H1 (cell line): ENCODE measurements around the gene ITGAE. TPM values are rescaled to one million over a fixed set of nuclear protein-coding genes. Genes with fewer than 3 reads are reported as not detected.
A peak's percentile ranks its signal among the peaks of the same experiment; 100 is the strongest.

ENCODE experiments used
- CTCF ChIA-PET: fragments of 300-600 bp; sonication (Branson Sonifier 250); formaldehyde crosslinking; loops from one replicate; lab custom pipeline; 2021; ENCODE audit not compliant: partially characterized antibody; lab: Charles Lee
- POLR2A ChIA-PET: fragments of 300-600 bp; sonication (Branson Sonifier 250); formaldehyde crosslinking; loops from one replicate; lab custom pipeline; 2021; ENCODE audit warnings: inconsistent platforms; ENCODE audit not compliant: partially characterized antibody; lab: Charles Lee
- DNase-seq, 2 experiments: peaks; one replicate each; pipeline versions ENCODE4 v3.0.0 to v3.0.0-alpha.2; 2010 to 2022; ENCODE audit warnings: low spot score in 2 of 2, low read depth in 1 of 2, mixed read lengths in 1 of 2
- FAIRE-seq: peaks from 2 replicates; lab custom pipeline; 2011; peaks lifted over from hg19 to GRCh38; lab: Jason Lieb, UNC
- H2AFZ ChIP-seq: 2 replicates; pipeline ENCODE4 v1.8.1; 2012; ENCODE audit warnings: low read length, inconsistent platforms
- H2AK5ac ChIP-seq: 2 replicates; pipeline ENCODE4 v1.6.1; 2013; ENCODE audit warnings: low read depth, low read length
- H2BK120ac ChIP-seq: replicated peaks from 2 replicates; pipeline ENCODE3; 2013; ENCODE audit warnings: low read depth, low read length, inconsistent platforms
- H2BK12ac ChIP-seq: 2 replicates; pipeline ENCODE4 v1.6.1; 2013; ENCODE audit warnings: low read depth, low read length
- H2BK15ac ChIP-seq: 2 replicates; pipeline ENCODE4 v1.6.1; 2013; ENCODE audit warnings: low read length
- H2BK20ac ChIP-seq: 2 replicates; pipeline ENCODE4 v1.6.1; 2013; ENCODE audit warnings: low read length
- H2BK5ac ChIP-seq: 2 replicates; pipeline ENCODE4 v1.6.1; 2013; ENCODE audit warnings: low read depth, low read length
- H3K14ac ChIP-seq: 2 replicates; pipeline ENCODE4 v1.6.1; 2013; ENCODE audit warnings: inconsistent platforms; ENCODE audit not compliant: insufficient read length
- H3K18ac ChIP-seq: 2 replicates; pipeline ENCODE4 v1.6.1; 2013; ENCODE audit warnings: low read length; ENCODE audit errors: extremely low read depth
- H3K23ac ChIP-seq: 2 replicates; pipeline ENCODE4 v1.6.1; 2013; ENCODE audit warnings: inconsistent platforms; ENCODE audit not compliant: insufficient read length
- H3K23me2 ChIP-seq: 2 replicates; pipeline ENCODE4 v1.6.1; 2013; ENCODE audit warnings: low read depth, low read length
- H3K27ac ChIP-seq: 2 replicates; pipeline ENCODE4 v1.6.1; 2011; ENCODE audit warnings: low read depth, low read length, inconsistent platforms
- H3K27me3 ChIP-seq, 4 experiments: replicated peaks in 1 of 4; 1 replicate in 1 of 4; 2 replicates in 3 of 4; pipeline versions ENCODE4 v1.6.1 to v1.8.1; 2011 to 2013; ENCODE audit warnings: low read length in 3 of 4, mild to moderate bottlenecking in 3 of 4, inconsistent platforms in 2 of 4, mixed read lengths in 2 of 4, moderate library complexity in 1 of 4; ENCODE audit not compliant: control insufficient read depth in 3 of 4, insufficient read depth in 3 of 4; ENCODE audit errors: extremely low read depth in 1 of 4
- H3K36me3 ChIP-seq, 4 experiments: 2 replicates each; pipeline versions ENCODE4 v1.6.1 to v1.8.1; 2011 to 2013; ENCODE audit warnings: mild to moderate bottlenecking in 4 of 4, low read length in 3 of 4, moderate library complexity in 2 of 4, control low read depth in 1 of 4, inconsistent platforms in 1 of 4; ENCODE audit not compliant: insufficient read depth in 4 of 4, control insufficient read depth in 2 of 4
- H3K4ac ChIP-seq: replicated peaks from 2 replicates; pipeline ENCODE3; 2013; ENCODE audit warnings: low read length, low read depth, mixed read lengths, inconsistent platforms; ENCODE audit not compliant: insufficient read length
- H3K4me1 ChIP-seq, 4 experiments: replicated peaks in 1 of 4; 1 replicate in 1 of 4; 2 replicates in 3 of 4; pipeline versions ENCODE4 v1.6.1 to v1.8.1; 2011 to 2013; ENCODE audit warnings: low read length in 3 of 4, inconsistent platforms in 2 of 4, mixed read lengths in 1 of 4; ENCODE audit not compliant: insufficient read depth in 4 of 4, control insufficient read depth in 3 of 4
- H3K4me2 ChIP-seq, 2 experiments: 2 replicates each; pipeline versions ENCODE4 v1.6.1 to v1.8.1; 2011 to 2013; ENCODE audit warnings: low read depth in 2 of 2, low read length in 2 of 2, control low read depth in 1 of 2, inconsistent platforms in 1 of 2, mild to moderate bottlenecking in 1 of 2; ENCODE audit not compliant: insufficient read depth in 1 of 2
- H3K4me3 ChIP-seq, 4 experiments: fragments of 200-600, 300-600 bp in 1 of 4; sonication (generic), shearing (Covaris generic), sonication (Bioruptor Twin) in 1 of 4; 2 replicates each; pipeline versions ENCODE4 v1.5.1 to v1.8.1; 2011 to 2016; ENCODE audit warnings: low read length in 4 of 4, low read depth in 3 of 4, control low read depth in 2 of 4, inconsistent platforms in 2 of 4, mild to moderate bottlenecking in 2 of 4, mixed read lengths in 1 of 4, moderate library complexity in 1 of 4; ENCODE audit not compliant: insufficient read depth in 2 of 4; ENCODE audit errors: extremely low read depth in 1 of 4
- H3K56ac ChIP-seq: replicated peaks from 2 replicates; pipeline ENCODE3; 2013; ENCODE audit warnings: low read depth, mild to moderate bottlenecking, mixed read lengths, low read length, inconsistent platforms; ENCODE audit not compliant: insufficient read length
- H3K79me1 ChIP-seq: 2 replicates; pipeline ENCODE4 v1.6.1; 2013; ENCODE audit warnings: low read depth, low read length, control low read depth
- H3K79me2 ChIP-seq, 2 experiments: 2 replicates each; pipeline versions ENCODE4 v1.6.1 to v1.8.1; 2012 to 2013; ENCODE audit warnings: low read length in 2 of 2, mild to moderate bottlenecking in 2 of 2, inconsistent platforms in 1 of 2; ENCODE audit not compliant: insufficient read depth in 2 of 2, control insufficient read depth in 1 of 2
- H3K9ac ChIP-seq, 4 experiments: replicated peaks in 1 of 4; 1 replicate in 1 of 4; 2 replicates in 3 of 4; pipeline versions ENCODE4 v1.6.1 to v1.8.1; 2011 to 2013; ENCODE audit warnings: low read depth in 3 of 4, low read length in 3 of 4, control low read depth in 2 of 4, mild to moderate bottlenecking in 2 of 4, moderate library complexity in 2 of 4, inconsistent platforms in 1 of 4; ENCODE audit errors: extremely low read depth in 1 of 4
- H3K9me3 ChIP-seq, 2 experiments: 2 replicates each; pipeline versions ENCODE4 v1.6.1 to v1.8.1; 2012 to 2013; ENCODE audit warnings: mild to moderate bottlenecking in 2 of 2, moderate library complexity in 2 of 2, control low read depth in 1 of 2, inconsistent platforms in 1 of 2, low read depth in 1 of 2, low read length in 1 of 2, mixed read lengths in 1 of 2; ENCODE audit not compliant: insufficient read depth in 2 of 2
- H4K20me1 ChIP-seq, 2 experiments: replicated peaks in 1 of 2; 2 replicates each; pipeline versions ENCODE3 to v1.8.1; 2011 to 2013; ENCODE audit warnings: inconsistent platforms in 2 of 2, low read length in 2 of 2, mild to moderate bottlenecking in 1 of 2; ENCODE audit not compliant: insufficient read depth in 2 of 2, control insufficient read depth in 1 of 2
- H4K5ac ChIP-seq: 2 replicates; pipeline ENCODE4 v1.6.1; 2013; ENCODE audit warnings: low read length, low read depth, mixed read lengths, inconsistent platforms; ENCODE audit not compliant: insufficient read length
- H4K8ac ChIP-seq: 2 replicates; pipeline ENCODE4 v1.8.0; 2013; ENCODE audit warnings: mild to moderate bottlenecking, moderate library complexity, low read length, inconsistent platforms; ENCODE audit not compliant: insufficient read depth; ENCODE audit errors: extremely low read depth
- H4K91ac ChIP-seq: replicated peaks from 2 replicates; pipeline ENCODE3; 2013; ENCODE audit warnings: low read length, mixed read lengths, inconsistent platforms; ENCODE audit not compliant: insufficient read length
- ASH2L ChIP-seq: fragments of 200-600, 300-600 bp; sonication (generic); IDR thresholded peaks from one replicate; pipeline ENCODE4 v1.7.1; 2017; ENCODE audit warnings: low read length
- E2F6 ChIP-seq: IDR thresholded peaks from 2 replicates; pipeline ENCODE4 v1.6.1; 2012; ENCODE audit warnings: inconsistent platforms
- HDAC2 ChIP-seq, 2 experiments: fragments of 300-600 bp in 1 of 2; sonication (generic) in 1 of 2; IDR thresholded peaks; 2 replicates each; pipeline ENCODE4 v1.6.1; 2011 to 2012; ENCODE audit warnings: low read depth in 2 of 2, low read length in 2 of 2, mild to moderate bottlenecking in 2 of 2, moderate library complexity in 2 of 2, borderline replicate concordance in 1 of 2, inconsistent platforms in 1 of 2
- KDM1A ChIP-seq: fragments of 200-600, 300-600 bp; sonication (generic); IDR thresholded peaks from 2 replicates; pipeline ENCODE4 v1.7.1; 2016; ENCODE audit warnings: mild to moderate bottlenecking, low read length, borderline replicate concordance
- KDM5A ChIP-seq: fragments of 200-600 bp; IDR thresholded peaks from 2 replicates; pipeline ENCODE4 v1.7.1; 2012; ENCODE audit warnings: mild to moderate bottlenecking, low read length, inconsistent platforms, mixed read lengths
- RBBP5 ChIP-seq: IDR thresholded peaks from 2 replicates; pipeline ENCODE4 v1.7.1; 2012; ENCODE audit warnings: low read depth, mild to moderate bottlenecking, inconsistent platforms, low read length, moderate library complexity, borderline replicate concordance
- SAP30 ChIP-seq: fragments of 300-600 bp; sonication (generic); IDR thresholded peaks from 2 replicates; pipeline ENCODE4 v1.7.1; 2012; ENCODE audit warnings: low read length, moderate library complexity, mild to moderate bottlenecking, inconsistent platforms; ENCODE audit not compliant: insufficient read depth, insufficient replicate concordance
- USF2 ChIP-seq: IDR thresholded peaks from 2 replicates; pipeline ENCODE4 v1.6.1; 2011; ENCODE audit warnings: low read length, improper control_type of control experiment
- WGBS, 2 experiments: shearing (Covaris generic) in 1 of 2; methylation state at CpG; one replicate each; pipeline versions ENCODE4 v1.1.6 to v1.1.7; 2013 to 2015; ENCODE audit warnings: low lambda C conversion rate in 2 of 2, mixed read lengths in 2 of 2, inconsistent platforms in 1 of 2, low coverage in 1 of 2, missing lambda C conversion rate in 1 of 2; ENCODE audit not compliant: insufficient replicate concordance in 2 of 2, insufficient coverage in 1 of 2, insufficient read length in 1 of 2; ENCODE audit errors: extremely low coverage in 1 of 2, missing lambda C conversion rate in 1 of 2; 5-methylcytosine and 5-hydroxymethylcytosine counted together
- polyA plus RNA-seq, 7 experiments: library from polyadenylated mRNA; depleted of rRNA in 3 of 7; stranded (reverse) in 5 of 7; unstranded in 2 of 7; fragments of >200 nt in 5 of 7; fragments of 200-250 nt in 2 of 7; gene quantifications; 1 replicate in 5 of 7; 2 replicates in 1 of 7; 4 replicates in 1 of 7; pipeline versions ENCODE4 v1.2.1 to v1.2.3, GENCODE V29; 2011 to 2013; ENCODE audit warnings: missing spikeins in 2 of 7, mixed read lengths in 2 of 7
- total RNA-seq: library from RNA; stranded (reverse); fragmentation: NEBNext Ultra II Directional; extraction: Animal tissue kit (Norgen Biotek cat#: 25700); gene quantifications from 2 replicates; pipeline ENCODE4 v1.2.1, GENCODE V29; 2021

Gene ITGAE
- total and polyA plus RNA-seq, 2 of the 8 experiments (the other 6 are each of a cell fraction or from before 2014, with no cell fraction given) = 23.2 to 43.1 TPM

GRCh38 chr17:3669085-3669347 lies 132.0 kb downstream of the ITGAE start:
- H3K79me1 ChIP-seq = peaks cover 12% of the 10 kb centered on the region
- H3K4ac ChIP-seq = peak overlapping the region; percentile 81
- peaks cover 12% of the 10 kb centered on the region; the same call in 1 of the 2 replicates for H3K23me2 ChIP-seq
- no peak overlapping the region for H2BK20ac ChIP-seq
- no peak overlapping the region for H2AK5ac ChIP-seq
- H4K8ac ChIP-seq = peak overlapping the region; percentile 99; the same call in 1 of the 2 replicates
- no peak overlapping the region; the same call in 1 of the 2 replicates for H3K18ac ChIP-seq
- ChIA-PET POLR2A (interaction anchor here (0.9 to 12.7 kb wide), 8 partner anchors 9 to 77 kb away, joined by 3 to 194 read pairs (median 6); partner anchors contain the start of genes CTNS, HASPIN, P2RX5 and SHPK), CTCF (interaction anchor here (1.9 kb wide), 1 partner anchor 23 kb away, joined by 6 read pairs; no protein-coding TSS in a partner anchor)
- peak overlapping the region; percentile 79 to 94 (median 84) for H3K4me3 ChIP-seq
- peaks cover 3 to 7% (median 5%) of the 10 kb centered on the region in 4 experiments for H3K4me1 ChIP-seq
- H2BK15ac ChIP-seq = no peak overlapping the region
- H3K9me3 ChIP-seq = no peaks in the 10 kb centered on the region
- H3K56ac ChIP-seq = peak overlapping the region; percentile 88
- no peak overlapping the region for H4K91ac ChIP-seq
- 2% methylated on average over 32 of the region's 32 CpGs; no CpG with 5 or more reads in 1 of the 2 experiments for WGBS, 2 experiments
- no peak overlapping the region for H3K14ac ChIP-seq
- H3K27me3 ChIP-seq = no peaks in the 10 kb centered on the region
- no peaks in the 10 kb centered on the region; a peak in 1 of 8 replicates for H3K36me3 ChIP-seq
- peak overlapping the region; percentile 90 for H3K27ac ChIP-seq
- TF ChIP-seq RBBP5 (peak; percentile 54; the same call in 1 of the 2 replicates), SAP30 (no peak), KDM5A (0 out of 2 replicates have a peak, but pooled peaks have one; percentile 4), HDAC2 (IDR thresholded peaks at IDR 0.05; ENCODE audit: borderline replicate concordance in 1 of 2, low read depth in 2 of 2, low read length in 2 of 2) (0 out of 4 replicates have a peak, but pooled peaks of 1 of the 2 experiments have one; percentile 12), ASH2L (peak; percentile 7), USF2 (no peak), KDM1A (no peak), E2F6 (no peak)
- no peak overlapping the region for H3K23ac ChIP-seq
- peak overlapping the region; percentile 91 to 95 (median 93) for H3K9ac ChIP-seq
- peak overlapping the region; percentile 83 for H4K5ac ChIP-seq
- H2AFZ ChIP-seq = no peak overlapping the region
- DNase-seq = no peak
- peaks cover 0 to 7% of the 10 kb centered on the region in 2 experiments for H4K20me1 ChIP-seq
- no peak overlapping the region for H2BK120ac ChIP-seq
- H2BK5ac ChIP-seq = no peak overlapping the region
- peak overlapping the region; percentile 73 to 76 for H3K4me2 ChIP-seq
- peaks cover 3 to 28% of the 10 kb centered on the region in 2 experiments; a peak in 3 of 4 replicates for H3K79me2 ChIP-seq
- H2BK12ac ChIP-seq = no peak overlapping the region
- FAIRE-seq = no peak
